Neural progenitor cell (in vitro differentiated cells): ENCODE measurements around the gene SPEM1.

ENCODE experiments used
- EZH2 ChIP-seq: fragments of 200-600 bp; sonication (generic); IDR thresholded peaks from 2 replicates; pipeline ENCODE4 v1.6.1; 2017; ENCODE audit warnings: antibody characterized with exemption, mild to moderate bottlenecking, moderate library complexity
- EZH2phosphoT487 ChIP-seq: fragments of 200-600 bp; sonication (generic); IDR thresholded peaks from 2 replicates; pipeline ENCODE4 v1.6.1; 2017; ENCODE audit warnings: antibody characterized with exemption
- TF ChIP-seq, protein P1 (sequence below): fragments of 200-600 bp; sonication (generic); IDR thresholded peaks from 2 replicates; pipeline ENCODE4 v1.5.1; 2017; ENCODE audit warnings: antibody characterized with exemption, mild to moderate bottlenecking

DNA sequence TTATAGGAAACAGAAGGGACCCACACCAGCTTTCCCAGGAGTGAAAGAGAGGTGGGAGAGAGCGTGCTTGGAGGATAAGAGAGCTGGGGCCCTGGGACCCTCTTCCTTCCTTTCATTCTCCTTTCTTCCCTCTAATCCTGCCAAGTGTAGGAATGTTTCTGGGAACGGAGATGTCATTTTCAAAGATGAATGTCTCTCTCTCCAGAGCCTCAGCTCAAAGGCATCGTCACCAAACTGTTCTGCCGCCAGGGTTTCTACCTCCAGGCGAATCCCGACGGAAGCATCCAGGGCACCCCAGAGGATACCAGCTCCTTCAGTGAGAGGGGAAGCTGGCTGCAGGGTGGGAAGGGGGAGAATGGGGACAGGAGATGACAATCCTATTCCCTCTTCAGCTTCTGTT, 21.1 kb downstream of the SPEM1 start:
- TF ChIP-seq, protein P1, sequence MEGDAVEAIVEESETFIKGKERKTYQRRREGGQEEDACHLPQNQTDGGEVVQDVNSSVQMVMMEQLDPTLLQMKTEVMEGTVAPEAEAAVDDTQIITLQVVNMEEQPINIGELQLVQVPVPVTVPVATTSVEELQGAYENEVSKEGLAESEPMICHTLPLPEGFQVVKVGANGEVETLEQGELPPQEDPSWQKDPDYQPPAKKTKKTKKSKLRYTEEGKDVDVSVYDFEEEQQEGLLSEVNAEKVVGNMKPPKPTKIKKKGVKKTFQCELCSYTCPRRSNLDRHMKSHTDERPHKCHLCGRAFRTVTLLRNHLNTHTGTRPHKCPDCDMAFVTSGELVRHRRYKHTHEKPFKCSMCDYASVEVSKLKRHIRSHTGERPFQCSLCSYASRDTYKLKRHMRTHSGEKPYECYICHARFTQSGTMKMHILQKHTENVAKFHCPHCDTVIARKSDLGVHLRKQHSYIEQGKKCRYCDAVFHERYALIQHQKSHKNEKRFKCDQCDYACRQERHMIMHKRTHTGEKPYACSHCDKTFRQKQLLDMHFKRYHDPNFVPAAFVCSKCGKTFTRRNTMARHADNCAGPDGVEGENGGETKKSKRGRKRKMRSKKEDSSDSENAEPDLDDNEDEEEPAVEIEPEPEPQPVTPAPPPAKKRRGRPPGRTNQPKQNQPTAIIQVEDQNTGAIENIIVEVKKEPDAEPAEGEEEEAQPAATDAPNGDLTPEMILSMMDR: no peak
- TF ChIP-seq EZH2 (no peak), EZH2phosphoT487 (no peak)
